HepG2 (cell line): ENCODE measurements around the gene HIF3A. TPM values are rescaled to one million over a fixed set of nuclear protein-coding genes. Genes with fewer than 3 reads are reported as not detected.

Experiments
- ATAC-seq: fragments of 200-7000 bp; cut with Tn5 transposase; 3 replicates; pipeline ENCODE4 v1.9.1; 2020; ENCODE audit warnings: mild to moderate bottlenecking, moderate library complexity
- BruUV-seq: library from RNA; stranded (reverse); fragments of 400-500 nt; replicated peaks from 2 replicates; lab custom pipeline; 2021; lab: Mats Ljungman, UMichigan
- CTCF ChIA-PET: fragments of 300-600 bp; formaldehyde crosslinking; extraction: SDS; loops from one replicate; lab custom pipeline; 2021; ENCODE audit warnings: low total read pairs, inconsistent platforms, low intra/inter-chr PET ratio; lab: Yijun Ruan, JAX
- POLR2A ChIA-PET: fragments of 350-600 bp; sonication (Branson Sonifier 250); formaldehyde crosslinking; loops from one replicate; lab custom pipeline; 2020; ENCODE audit warnings: antibody characterized with exemption, inconsistent platforms; lab: Yijun Ruan, JAX
- DNase-seq: peaks from one replicate; pipeline ENCODE4 v3.0.0-alpha.2; 2015; ENCODE audit warnings: low spot score
- FAIRE-seq: peaks from 3 replicates; lab custom pipeline; 2011; peaks lifted over from hg19 to GRCh38; lab: Jason Lieb, UNC
- H2AFZ ChIP-seq: one replicate; pipeline ENCODE4 v1.6.1; 2011; ENCODE audit warnings: low read length, inconsistent platforms
- H3K27ac ChIP-seq: fragments of 300-600 bp; 3 replicates; pipeline ENCODE4 v1.8.0; 2011; ENCODE audit warnings: mixed run types, mild to moderate bottlenecking, mixed read lengths, low read length, inconsistent platforms; ENCODE audit not compliant: insufficient read depth; ENCODE audit errors: extremely low read length
- H3K27me3 ChIP-seq, 2 experiments: fragments of 200-600 bp in 1 of 2; 2 replicates in 1 of 2; 3 replicates in 1 of 2; pipeline versions ENCODE4 v1.6.0 to v1.8.0; 2011; ENCODE audit warnings: low read length in 2 of 2, mild to moderate bottlenecking in 2 of 2, moderate library complexity in 2 of 2, inconsistent platforms in 1 of 2; ENCODE audit not compliant: insufficient read depth in 2 of 2, control insufficient read depth in 1 of 2
- H3K36me3 ChIP-seq, 2 experiments: fragments of 200-600 bp in 1 of 2; replicated peaks in 1 of 2; 2 replicates in 1 of 2; 3 replicates in 1 of 2; pipeline versions ENCODE4 v1.5.1 to v1.8.0; 2011; ENCODE audit warnings: low read length in 2 of 2, inconsistent platforms in 1 of 2; ENCODE audit not compliant: insufficient read depth in 2 of 2, control insufficient read depth in 1 of 2
- H3K4me1 ChIP-seq: 2 replicates; pipeline ENCODE4 v1.5.1; 2012; ENCODE audit warnings: low read length, inconsistent platforms; ENCODE audit not compliant: insufficient read depth
- H3K4me2 ChIP-seq: 2 replicates; pipeline ENCODE4 v1.6.0; 2011; ENCODE audit warnings: low read depth, low read length, inconsistent platforms
- H3K4me3 ChIP-seq, 3 experiments: fragments of 200-600 bp in 1 of 3; sonication (generic), shearing (Covaris generic) in 1 of 3; replicated peaks in 1 of 3; 2 replicates each; pipeline ENCODE4 v1.5.1; 2011 to 2016; ENCODE audit warnings: low read length in 3 of 3, inconsistent platforms in 2 of 3, low read depth in 2 of 3, mild to moderate bottlenecking in 2 of 3, control low read depth in 1 of 3, mixed read lengths in 1 of 3; ENCODE audit not compliant: insufficient read depth in 1 of 3
- H3K79me2 ChIP-seq: one replicate; pipeline ENCODE4 v1.6.1; 2011; ENCODE audit warnings: low read length, inconsistent platforms; ENCODE audit not compliant: insufficient read depth
- H3K9ac ChIP-seq: 2 replicates; pipeline ENCODE4 v1.6.0; 2011; ENCODE audit warnings: mild to moderate bottlenecking, low read depth, low read length, inconsistent platforms; ENCODE audit not compliant: insufficient read depth
- H3K9me3 ChIP-seq: 2 replicates; pipeline ENCODE4 v1.5.1; 2012; ENCODE audit warnings: mild to moderate bottlenecking, low read length
- H4K20me1 ChIP-seq: 2 replicates; pipeline ENCODE4 v1.6.0; 2011; ENCODE audit warnings: inconsistent platforms, mild to moderate bottlenecking, low read length, moderate library complexity; ENCODE audit not compliant: insufficient read depth
- ATF4 ChIP-seq, 2 experiments: fragments of 450-650 bp in 1 of 2; sonication (generic) in 1 of 2; formaldehyde crosslinking; IDR thresholded peaks; 2 replicates each; pipeline versions ENCODE4 v1.5.0 to v1.8.0; 2020 to 2022; ENCODE audit warnings: mild to moderate bottlenecking in 1 of 2, missing genetic modification reagents in 1 of 2
- CSRNP2 ChIP-seq: sonication (generic); formaldehyde crosslinking; conservative IDR thresholded peaks from 2 replicates; pipeline ENCODE4 v1.8.0; 2022; ENCODE audit warnings: low read depth, missing genetic modification reagents
- PAX8 ChIP-seq: sonication (generic); formaldehyde crosslinking; IDR thresholded peaks from 2 replicates; pipeline ENCODE4 v1.8.0; 2022; ENCODE audit warnings: mild to moderate bottlenecking, missing genetic modification reagents, borderline replicate concordance
- TBX2 ChIP-seq: sonication (generic); formaldehyde crosslinking; IDR thresholded peaks from 2 replicates; pipeline ENCODE4 v1.5.0; 2020; ENCODE audit warnings: missing genetic modification reagents, mild to moderate bottlenecking, borderline replicate concordance
- TFDP1 ChIP-seq: IDR thresholded peaks from 2 replicates; pipeline ENCODE4 v1.6.1; 2016; ENCODE audit warnings: missing compliant biosample characterization, missing genetic modification reagents, borderline replicate concordance
- USF2 ChIP-seq, 2 experiments: sonication (generic) in 1 of 2; formaldehyde crosslinking in 1 of 2; IDR thresholded peaks; 2 replicates each; pipeline versions ENCODE4 v1.5.1 to v1.6.1; 2011 to 2020; ENCODE audit warnings: borderline replicate concordance in 1 of 2, low read depth in 1 of 2, low read length in 1 of 2, mild to moderate bottlenecking in 1 of 2, missing genetic modification reagents in 1 of 2, moderate library complexity in 1 of 2
- ZFP36L2 ChIP-seq: sonication (generic); formaldehyde crosslinking; IDR thresholded peaks from 2 replicates; pipeline ENCODE4 v1.4.0; 2020; ENCODE audit warnings: missing genetic modification reagents
- ZFX ChIP-seq: sonication (generic); formaldehyde crosslinking; IDR thresholded peaks from 2 replicates; pipeline ENCODE4 v1.4.0; 2020; ENCODE audit warnings: mild to moderate bottlenecking, low read depth, missing genetic modification reagents, moderate library complexity
- ZNF569 ChIP-seq: sonication (generic); formaldehyde crosslinking; IDR thresholded peaks from 2 replicates; pipeline ENCODE4 v1.5.0; 2020; ENCODE audit warnings: mild to moderate bottlenecking, missing genetic modification reagents, moderate library complexity, borderline replicate concordance
- WGBS: methylation state at CpG from one replicate; pipeline ENCODE4 v1.1.6; 2017; ENCODE audit warnings: low lambda C conversion rate; 5-methylcytosine and 5-hydroxymethylcytosine counted together
- in situ Hi-C: cut with HindIII; loops from 2 replicates; pipeline ENCODE4 v1.10.0; 2017; ENCODE audit warnings: low pct_unique_long_range_greater_than_20kb; ENCODE audit not compliant: extremely low pct_ligation_motif_present
- intact Hi-C: fragments of 100-400 bp; cut with micrococcal nuclease; formaldehyde crosslinking; loops from one replicate; pipeline ENCODE4 v1.10.0; 2022; ENCODE audit not compliant: unreplicated experiment
- polyA plus RNA-seq, 8 experiments: library from polyadenylated mRNA; depleted of rRNA in 3 of 8; stranded (reverse) in 7 of 8; unstranded in 1 of 8; fragments of >200 nt; fragmentation: Illumina TruSeq in 4 of 8; extraction: Trizol in 4 of 8; gene quantifications; 2 replicates each; pipeline versions ENCODE4 v1.2.1 to v1.2.3, GENCODE V29; 2011 to 2016; ENCODE audit warnings: low read depth in 4 of 8, missing spikeins in 1 of 8, mixed read lengths in 1 of 8; ENCODE audit not compliant: insufficient read depth in 1 of 8
- total RNA-seq, 5 experiments: library from RNA; depleted of rRNA; stranded (reverse); fragments of >200 nt; fragmentation: Illumina TruSeq; extraction: Trizol; gene quantifications; 2 replicates each; pipeline ENCODE4 v1.2.3, GENCODE V29; 2016; ENCODE audit warnings: low read depth in 1 of 5

Gene HIF3A
- total and polyA plus RNA-seq, 2 of the 13 experiments (the other 11 are each of a cell fraction or from before 2014, with no cell fraction given), result 0.09 to 0.22 TPM

GRCh38 chr19:46350029-46350757 lies 53.4 kb downstream of the HIF3A start:
- 82% methylated on average over 7 of the region's 8 CpGs for WGBS
- no peak overlapping the region; a peak in 1 of 6 replicates for H3K4me3 ChIP-seq
- intact Hi-C loops (no loop called here), in situ Hi-C loops (no loop called here)
- DNase-seq, result no peak
- peak overlapping the region; percentile 14; the same call in 1 of the 2 replicates for H3K4me2 ChIP-seq
- BruUV-seq, result no TSS peak
- no peak for ATAC-seq
- ChIA-PET POLR2A (no interaction called here), CTCF (no interaction called here)
- H3K36me3 ChIP-seq, result peaks cover 9 to 27% of the 10 kb centered on the region in 2 experiments
- H3K4me1 ChIP-seq, result peaks cover 73% of the 10 kb centered on the region
- peak overlapping the region; percentile 34 for H3K27ac ChIP-seq
- no peak for TF ChIP-seq ZNF569 (CRISPR knock-in tag)
- no peak for TF ChIP-seq PAX8 (CRISPR knock-in tag)
- peak; percentile 27; the same call in 1 of the 2 replicates for TF ChIP-seq TBX2 (CRISPR knock-in tag)
- FAIRE-seq, result no peak
- H2AFZ ChIP-seq, result no peak overlapping the region
- no peaks in the 10 kb centered on the region; a peak in 1 of 5 replicates for H3K27me3 ChIP-seq
- peak overlapping the region; percentile 43; the same call in 1 of the 2 replicates for H3K9ac ChIP-seq
- no peaks in the 10 kb centered on the region for H3K9me3 ChIP-seq
- peaks cover 40% of the 10 kb centered on the region for H3K79me2 ChIP-seq
- H4K20me1 ChIP-seq, result no peaks in the 10 kb centered on the region

- ATAC-seq, result no peak
- no peak for FAIRE-seq
- H3K4me3 ChIP-seq, result no peak overlapping the region; a peak in 1 of 6 replicates
- H3K9ac ChIP-seq, result peak overlapping the region; percentile 43; the same call in 1 of the 2 replicates
- H3K36me3 ChIP-seq, result peaks cover 9 to 29% of the 10 kb centered on the region in 2 experiments
- H3K9me3 ChIP-seq, result no peaks in the 10 kb centered on the region
- intact Hi-C loops (no loop called here), in situ Hi-C loops (no loop called here)
- peak overlapping the region; percentile 34 for H3K27ac ChIP-seq
- WGBS, result 89% methylated on average over 4 of the region's 8 CpGs
- peaks cover 73% of the 10 kb centered on the region for H3K4me1 ChIP-seq
- BruUV-seq, result no TSS peak
- CTCF ChIA-PET, result no interaction called here
- POLR2A ChIA-PET, result no interaction called here
- no peak overlapping the region for H2AFZ ChIP-seq
- no peaks in the 10 kb centered on the region for H4K20me1 ChIP-seq
- H3K27me3 ChIP-seq, result no peaks in the 10 kb centered on the region; a peak in 1 of 5 replicates
- no peak for DNase-seq
- peak overlapping the region; percentile 14; the same call in 1 of the 2 replicates for H3K4me2 ChIP-seq
- H3K79me2 ChIP-seq, result peaks cover 42% of the 10 kb centered on the region
- TF ChIP-seq CSRNP2 (no peak), USF2 (IDR thresholded peaks at IDR 0.05; ENCODE audit: low read depth, low read length) (no peak), USF2 (CRISPR knock-in tag; IDR thresholded peaks at IDR 0.05; ENCODE audit: borderline replicate concordance) (no peak), ATF4 (CRISPR knock-in tag; IDR thresholded peaks at IDR 0.05) (no peak), ZFP36L2 (CRISPR knock-in tag) (no peak), ZFX (peak; percentile 55; the same call in 1 of the 2 replicates), TFDP1 (CRISPR knock-in tag) (peak; percentile 42; the same call in 1 of the 2 replicates)
Observed at GRCh38 chr19:46350758-46351159, 53.9 kb downstream of the HIF3A start.
